HFFc6 (cell line): Measurements from ENCODE around the gene MATK. TPM values are rescaled to one million over a fixed set of nuclear protein-coding genes. Genes with fewer than 3 reads are reported as not detected.

Source experiments
- DNase-seq: peaks from one replicate; pipeline ENCODE4 v3.0.0-alpha.2; 2018
- H3K27ac Mint-ChIP-seq: 2 replicates; pipeline ENCODE4 v1.8.0; 2020; ENCODE audit warnings: mild to moderate bottlenecking, mixed read lengths
- H3K27me3 Mint-ChIP-seq: 2 replicates; pipeline ENCODE4 v1.8.0; 2021; ENCODE audit warnings: mild to moderate bottlenecking, moderate library complexity, mixed read lengths; ENCODE audit not compliant: insufficient read depth
- H3K36me3 Mint-ChIP-seq: 2 replicates; pipeline ENCODE4 v1.8.0; 2021; ENCODE audit warnings: low read depth, mixed read lengths
- H3K4me1 Mint-ChIP-seq: 2 replicates; pipeline ENCODE4 v1.8.0; 2020; ENCODE audit warnings: low read depth, mixed read lengths
- H3K4me3 Mint-ChIP-seq: 2 replicates; pipeline ENCODE4 v1.8.0; 2020; ENCODE audit warnings: mild to moderate bottlenecking, moderate library complexity, mixed read lengths
- H3K9me3 Mint-ChIP-seq: 2 replicates; pipeline ENCODE4 v1.8.0; 2020; ENCODE audit warnings: mild to moderate bottlenecking, mixed read lengths
- total RNA-seq, 6 experiments: library from RNA; stranded (reverse); fragmentation: NEBNext Ultra II Directional; extraction: Animal tissue kit (Norgen Biotek cat#: 25700); gene quantifications; 2 replicates in 1 of 6; 3 replicates in 5 of 6; pipeline ENCODE4 v1.2.3, GENCODE V29; 2021
- TF ChIP-seq, protein P1 (sequence below): fragments of 200-600 bp; sonication (generic); IDR thresholded peaks from 2 replicates; pipeline ENCODE4 v1.5.0; 2021; ENCODE audit warnings: antibody characterized with exemption, mild to moderate bottlenecking

The MATK gene
- total RNA-seq, 6 experiments from 2014 or later, result not detected

DNA sequence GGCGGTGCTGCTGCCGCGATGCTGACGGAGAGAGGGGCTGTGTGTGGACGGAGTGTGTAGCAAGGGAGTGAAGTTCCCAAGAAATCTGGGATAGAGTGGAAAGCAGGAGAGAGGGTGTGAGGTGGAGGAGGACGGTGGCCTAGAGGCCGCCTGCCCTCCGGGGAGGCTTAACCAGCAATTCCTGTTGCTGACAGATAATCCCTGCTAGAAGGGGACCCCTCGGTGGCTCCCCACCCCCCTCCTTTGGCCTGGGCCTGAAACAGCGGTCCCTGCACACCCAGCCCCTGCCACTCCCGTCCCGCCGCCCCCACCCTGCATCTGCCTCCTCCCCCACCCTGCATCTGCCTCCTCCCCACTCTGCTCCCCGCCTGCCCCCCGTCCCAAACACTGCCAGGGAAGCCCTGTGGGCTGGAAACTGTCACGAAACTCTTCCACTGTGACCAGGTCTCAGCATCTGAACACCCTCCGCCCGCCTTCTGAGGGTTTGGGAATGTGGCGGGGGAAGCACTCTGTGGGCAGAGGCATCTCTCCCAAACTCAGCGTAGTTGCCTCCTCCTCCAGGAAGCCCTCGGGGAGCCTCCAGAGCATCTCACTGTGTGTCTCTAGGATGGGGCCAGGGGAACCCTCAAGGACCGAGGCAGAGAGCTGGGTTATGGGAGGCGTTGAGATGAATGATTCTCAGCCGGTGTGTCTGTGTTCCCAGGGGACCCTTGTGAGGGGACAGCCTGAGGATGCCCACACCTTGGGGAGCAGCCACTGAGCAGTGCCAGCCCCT lies 17.1 kb upstream of the MATK start:
- no peak overlapping the region for H3K27ac Mint-ChIP-seq
- TF ChIP-seq, protein P1, sequence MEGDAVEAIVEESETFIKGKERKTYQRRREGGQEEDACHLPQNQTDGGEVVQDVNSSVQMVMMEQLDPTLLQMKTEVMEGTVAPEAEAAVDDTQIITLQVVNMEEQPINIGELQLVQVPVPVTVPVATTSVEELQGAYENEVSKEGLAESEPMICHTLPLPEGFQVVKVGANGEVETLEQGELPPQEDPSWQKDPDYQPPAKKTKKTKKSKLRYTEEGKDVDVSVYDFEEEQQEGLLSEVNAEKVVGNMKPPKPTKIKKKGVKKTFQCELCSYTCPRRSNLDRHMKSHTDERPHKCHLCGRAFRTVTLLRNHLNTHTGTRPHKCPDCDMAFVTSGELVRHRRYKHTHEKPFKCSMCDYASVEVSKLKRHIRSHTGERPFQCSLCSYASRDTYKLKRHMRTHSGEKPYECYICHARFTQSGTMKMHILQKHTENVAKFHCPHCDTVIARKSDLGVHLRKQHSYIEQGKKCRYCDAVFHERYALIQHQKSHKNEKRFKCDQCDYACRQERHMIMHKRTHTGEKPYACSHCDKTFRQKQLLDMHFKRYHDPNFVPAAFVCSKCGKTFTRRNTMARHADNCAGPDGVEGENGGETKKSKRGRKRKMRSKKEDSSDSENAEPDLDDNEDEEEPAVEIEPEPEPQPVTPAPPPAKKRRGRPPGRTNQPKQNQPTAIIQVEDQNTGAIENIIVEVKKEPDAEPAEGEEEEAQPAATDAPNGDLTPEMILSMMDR, result no peak
- peaks cover 9% of the 10 kb centered on the region for H3K9me3 Mint-ChIP-seq
- peaks cover 30% of the 10 kb centered on the region for H3K27me3 Mint-ChIP-seq
- DNase-seq, result no peak
- H3K4me1 Mint-ChIP-seq, result no peaks in the 10 kb centered on the region
- no peaks in the 10 kb centered on the region for H3K36me3 Mint-ChIP-seq
- no peak overlapping the region for H3K4me3 Mint-ChIP-seq

DNA sequence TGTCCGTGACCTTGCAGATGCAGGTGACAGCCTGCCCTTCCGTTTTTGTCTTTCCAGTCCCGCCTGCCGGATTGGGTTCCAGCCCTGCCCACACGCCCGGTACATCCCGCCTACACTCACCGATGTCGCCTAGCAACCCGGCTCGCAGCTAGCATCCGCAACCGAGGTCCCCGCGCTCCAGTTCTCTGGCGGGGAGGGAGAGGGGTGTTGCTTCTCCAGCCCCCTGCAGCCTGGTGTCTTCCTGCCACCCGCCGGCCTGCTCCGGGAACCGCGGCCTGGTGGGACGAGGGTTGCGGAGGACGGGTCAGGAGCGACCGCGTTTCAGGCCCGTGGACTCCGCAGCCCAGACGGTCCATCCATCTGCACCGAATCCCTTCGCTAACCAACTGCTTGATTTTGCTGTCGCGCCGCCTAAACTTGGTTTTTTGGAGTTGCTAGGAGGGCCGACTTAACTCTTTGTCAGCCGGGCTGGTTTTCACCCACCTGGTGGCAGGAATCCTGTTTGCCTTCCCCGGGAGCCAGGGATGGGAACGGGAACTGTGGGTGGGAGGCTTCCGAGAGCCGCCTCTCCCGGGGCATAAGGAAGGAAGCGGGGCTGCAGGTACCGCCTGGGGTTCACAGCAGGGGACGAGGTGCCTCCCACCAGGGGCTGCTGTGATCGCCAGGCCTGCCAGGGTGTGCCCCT lies 15.4 kb upstream of the MATK start:
- no peak for DNase-seq
- Mint-ChIP-seq H3K4me1 (no peaks in the 10 kb centered on the region), H3K36me3 (peaks cover 5% of the 10 kb centered on the region; the same call in 1 of the 2 replicates), H3K27ac (no peak overlapping the region), H3K9me3 (peaks cover 5% of the 10 kb centered on the region), H3K27me3 (peaks cover 36% of the 10 kb centered on the region), H3K4me3 (no peak overlapping the region)
- TF ChIP-seq, protein P1, result peak; percentile 71

DNA sequence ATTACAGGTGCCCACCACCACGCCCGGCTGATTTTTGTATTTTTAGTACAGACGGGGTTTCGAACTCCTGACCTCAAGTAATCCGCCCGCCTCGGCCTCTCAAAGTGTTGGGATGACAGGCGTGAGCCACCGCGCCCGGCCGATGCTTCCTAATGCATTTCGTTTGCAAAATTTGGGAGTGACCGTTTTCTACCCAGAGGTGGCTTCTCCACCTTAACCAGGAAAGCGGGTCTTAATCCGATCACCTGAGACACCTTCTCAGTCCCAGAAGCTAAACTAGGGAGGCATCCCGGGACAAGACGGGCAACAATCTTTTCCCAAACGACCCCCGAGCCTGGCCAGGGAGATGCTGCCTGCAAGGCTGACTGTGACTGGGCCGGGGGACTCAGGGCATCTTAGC lies 14.8 kb upstream of the MATK start:
- Mint-ChIP-seq H3K4me1 (no peaks in the 10 kb centered on the region), H3K27me3 (peaks cover 36% of the 10 kb centered on the region), H3K27ac (no peak overlapping the region), H3K9me3 (peaks cover 8% of the 10 kb centered on the region), H3K4me3 (no peak overlapping the region), H3K36me3 (peaks cover 6% of the 10 kb centered on the region; the same call in 1 of the 2 replicates)
- no peak for DNase-seq
- TF ChIP-seq, protein P1, result no peak

DNA sequence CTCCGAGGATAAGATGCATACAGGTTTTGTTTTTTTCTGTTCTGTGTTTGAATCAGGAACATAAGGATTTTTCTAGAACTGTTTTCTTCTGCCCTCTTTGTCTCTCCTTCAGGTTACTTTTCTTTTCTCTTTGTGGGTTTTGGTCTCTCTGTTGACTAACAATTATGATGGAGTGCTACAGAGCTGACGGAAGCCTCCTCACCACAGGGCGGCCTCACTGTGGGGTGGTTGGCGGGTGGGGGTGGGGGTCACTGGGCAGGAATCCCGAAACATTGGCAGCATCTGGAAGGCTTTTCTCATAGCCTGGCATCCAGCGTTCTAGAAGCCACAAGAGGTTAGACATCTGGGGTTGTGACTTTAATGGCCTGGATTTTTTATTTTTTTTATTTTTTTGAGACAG lies 12.0 kb upstream of the MATK start:
- H3K4me1 Mint-ChIP-seq, result no peaks in the 10 kb centered on the region
- peaks cover 8% of the 10 kb centered on the region for H3K9me3 Mint-ChIP-seq
- peaks cover 6% of the 10 kb centered on the region; the same call in 1 of the 2 replicates for H3K36me3 Mint-ChIP-seq
- no peak overlapping the region for H3K4me3 Mint-ChIP-seq
- H3K27ac Mint-ChIP-seq, result no peak overlapping the region
- DNase-seq, result no peak
- H3K27me3 Mint-ChIP-seq, result peaks cover 34% of the 10 kb centered on the region
- TF ChIP-seq, protein P1, result no peak

DNA sequence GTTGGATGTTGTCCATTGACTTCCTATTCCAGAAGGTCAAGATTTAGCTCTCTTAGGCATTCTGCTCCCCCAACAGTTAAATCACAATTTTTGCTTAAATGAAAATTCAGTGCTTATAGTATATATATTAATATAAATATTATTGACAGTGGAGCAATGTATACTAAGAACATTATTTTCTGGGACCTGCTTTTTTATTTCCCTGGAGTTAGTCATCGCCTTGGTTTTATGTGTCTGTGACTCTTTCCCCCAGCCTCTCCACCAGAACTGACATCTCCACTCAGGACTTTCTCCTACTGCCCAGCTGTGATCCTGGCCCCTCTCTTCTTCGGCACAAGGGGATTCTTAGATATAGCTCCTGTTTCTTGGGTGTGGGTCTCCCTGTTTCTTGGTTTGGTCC lies 10.2 kb upstream of the MATK start:
- peaks cover 26% of the 10 kb centered on the region for H3K27me3 Mint-ChIP-seq
- no peak for DNase-seq
- H3K36me3 Mint-ChIP-seq, result peaks cover 6% of the 10 kb centered on the region; the same call in 1 of the 2 replicates
- TF ChIP-seq, protein P1, result no peak
- H3K4me1 Mint-ChIP-seq, result no peaks in the 10 kb centered on the region
- H3K9me3 Mint-ChIP-seq, result peaks cover 12% of the 10 kb centered on the region
- H3K27ac Mint-ChIP-seq, result no peak overlapping the region
- no peak overlapping the region for H3K4me3 Mint-ChIP-seq
